ENCODE data around the gene IRF2BP2.
A peak's percentile ranks its signal among the peaks of the same experiment; 100 is the strongest.

IRF2BP2 gene

DNA sequence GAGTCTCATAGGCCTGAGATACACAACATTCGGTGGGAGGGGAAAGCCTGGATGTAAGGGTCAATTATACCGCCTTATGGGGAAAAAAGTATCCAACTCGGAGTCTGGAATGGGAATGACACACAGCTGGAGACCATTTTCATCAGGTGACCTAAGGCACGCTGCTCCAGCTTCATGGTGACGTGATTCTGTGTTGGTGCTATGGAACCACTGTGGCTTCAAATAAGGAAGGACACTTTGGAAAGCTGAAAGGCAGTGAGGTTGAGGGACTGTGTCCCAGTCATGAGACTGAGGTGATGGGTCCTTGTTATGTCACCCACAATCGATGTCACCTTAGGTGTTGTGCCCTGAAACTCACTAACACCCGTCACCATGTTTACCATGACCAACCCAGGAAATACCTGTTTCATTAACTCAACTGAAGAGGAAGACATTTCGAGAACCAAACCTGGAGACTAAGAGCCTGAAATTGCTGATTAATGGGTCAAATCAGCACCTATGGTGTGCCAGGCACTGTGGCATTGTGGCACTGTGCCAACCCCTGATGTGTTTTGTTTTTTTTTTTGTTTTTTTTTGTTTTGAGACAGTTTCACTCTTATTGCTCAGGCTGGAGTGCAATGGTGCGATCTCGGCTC, 54.5 kb downstream of the IRF2BP2 start:
- no peak for DNase-seq

DNA sequence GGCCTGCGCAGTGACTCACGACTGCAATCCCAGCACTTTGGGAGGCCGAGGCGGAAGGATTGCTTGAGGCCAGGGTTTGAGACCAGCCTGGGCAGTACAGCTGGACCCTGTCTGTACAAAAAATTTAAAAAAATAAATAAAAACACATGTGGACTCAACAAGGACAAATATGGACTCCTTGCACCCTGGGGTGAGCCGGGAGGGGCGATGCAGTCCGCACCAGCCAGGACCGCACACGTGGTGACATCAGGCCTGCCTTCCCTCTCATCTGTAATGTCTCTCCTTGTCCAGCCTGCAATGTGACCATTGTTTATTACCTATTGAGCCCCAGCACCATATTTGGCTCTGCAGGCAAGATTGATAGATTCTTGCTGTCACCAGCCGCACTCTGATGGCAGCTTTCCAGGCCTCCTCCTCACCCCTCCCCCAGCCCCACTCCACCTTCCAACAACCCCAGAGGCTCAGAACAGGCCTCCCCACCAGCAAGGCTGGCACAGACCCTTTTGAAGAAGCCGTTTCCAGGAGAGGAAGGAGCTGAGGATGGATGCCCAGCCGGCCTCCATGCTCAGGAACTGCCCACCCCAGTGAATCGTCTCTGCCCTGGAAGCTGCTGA, 55.2 kb downstream of the IRF2BP2 start:
- peak; percentile 57 for DNase-seq

Data from COR-L47 (cell line).